CD14-positive monocyte (primary cell): ENCODE data around the gene ZNF135. TPM values are rescaled to one million over a fixed set of nuclear protein-coding genes. Genes with fewer than 3 reads are reported as not detected.

Experiments used
- DNase-seq, 3 donors: peaks; one replicate each; pipeline ENCODE4 v3.0.0-alpha.2; 2011 to 2022
- H2AFZ ChIP-seq: 2 replicates; pipeline ENCODE4 v1.6.0; 2012; ENCODE audit warnings: mild to moderate bottlenecking, low read depth, low read length, inconsistent platforms; ENCODE audit not compliant: insufficient read depth, poor library complexity, severe bottlenecking
- H3K27ac ChIP-seq, 2 donors: 1 replicate in 1 of 2; 2 replicates in 1 of 2; pipeline ENCODE4 v1.5.1; 2012 to 2013; ENCODE audit warnings: low read length in 2 of 2, control low read depth in 1 of 2, inconsistent platforms in 1 of 2, low read depth in 1 of 2, mild to moderate bottlenecking in 1 of 2
- H3K27me3 ChIP-seq, 2 donors: one replicate each; pipeline versions ENCODE4 v1.6.0 to v1.6.1; 2011 to 2013; ENCODE audit warnings: low read length in 2 of 2; ENCODE audit not compliant: control insufficient read depth in 2 of 2, insufficient read depth in 2 of 2
- H3K36me3 ChIP-seq, 2 donors: replicated peaks in 1 of 2; 1 replicate in 1 of 2; 2 replicates in 1 of 2; pipeline versions ENCODE4 v1.5.1 to v1.6.1; 2012 to 2013; ENCODE audit warnings: low read length in 2 of 2, control low read depth in 1 of 2, inconsistent platforms in 1 of 2, mild to moderate bottlenecking in 1 of 2; ENCODE audit not compliant: insufficient read depth in 2 of 2, control insufficient read depth in 1 of 2
- H3K4me1 ChIP-seq, 2 donors: 1 replicate in 1 of 2; 2 replicates in 1 of 2; pipeline versions ENCODE4 v1.5.1 to v1.6.1; 2012 to 2013; ENCODE audit warnings: low read length in 2 of 2, control low read depth in 1 of 2, inconsistent platforms in 1 of 2, mild to moderate bottlenecking in 1 of 2, moderate library complexity in 1 of 2; ENCODE audit not compliant: insufficient read depth in 2 of 2, control insufficient read depth in 1 of 2
- H3K4me2 ChIP-seq: replicated peaks from 2 replicates; pipeline ENCODE3; 2012; ENCODE audit warnings: low read length, moderate library complexity, mild to moderate bottlenecking; ENCODE audit not compliant: poor library complexity, severe bottlenecking; ENCODE audit errors: extremely low read depth
- H3K4me3 ChIP-seq, 3 experiments: fragments of 200-600 bp in 1 of 3; sonication (generic) in 1 of 3; replicated peaks in 1 of 3; 1 replicate in 2 of 3; 2 replicates in 1 of 3; pipeline ENCODE4 v1.5.1; 2011 to 2013; ENCODE audit warnings: low read length in 3 of 3, mild to moderate bottlenecking in 3 of 3, control low read depth in 2 of 3, low read depth in 2 of 3, inconsistent platforms in 1 of 3, moderate library complexity in 1 of 3
- H3K79me2 ChIP-seq: 2 replicates; pipeline ENCODE4 v1.6.0; 2012; ENCODE audit warnings: mild to moderate bottlenecking, control low read depth, inconsistent platforms, low read length, moderate library complexity; ENCODE audit not compliant: insufficient read depth
- H3K9ac ChIP-seq: 2 replicates; pipeline ENCODE4 v1.6.0; 2017; ENCODE audit warnings: low read length, mild to moderate bottlenecking; ENCODE audit not compliant: insufficient read depth, poor library complexity, severe bottlenecking
- H3K9me3 ChIP-seq, 2 donors: replicated peaks in 1 of 2; 1 replicate in 1 of 2; 2 replicates in 1 of 2; pipeline versions ENCODE4 v1.5.1 to v1.6.1; 2012 to 2013; ENCODE audit warnings: low read length in 2 of 2, control low read depth in 1 of 2; ENCODE audit not compliant: control insufficient read depth in 1 of 2, insufficient read depth in 1 of 2
- H4K20me1 ChIP-seq: 2 replicates; pipeline ENCODE4 v1.6.0; 2012; ENCODE audit warnings: mild to moderate bottlenecking, low read length, control low read depth, moderate library complexity; ENCODE audit not compliant: insufficient read depth
- H3K27ac Mint-ChIP-seq, 7 donors: one replicate each; pipeline ENCODE4 v1.8.0; 2020; ENCODE audit warnings: mild to moderate bottlenecking in 7 of 7, mixed read lengths in 7 of 7, moderate library complexity in 6 of 7, inconsistent platforms in 2 of 7
- H3K27me3 Mint-ChIP-seq, 3 donors: one replicate each; pipeline ENCODE4 v1.8.0; 2021 to 2022; ENCODE audit warnings: low read depth in 3 of 3, mild to moderate bottlenecking in 3 of 3, mixed read lengths in 3 of 3, moderate library complexity in 3 of 3, inconsistent platforms in 1 of 3
- H3K36me3 Mint-ChIP-seq, 2 donors: one replicate each; pipeline ENCODE4 v1.8.0; 2020; ENCODE audit warnings: mixed read lengths in 2 of 2, inconsistent platforms in 1 of 2, mild to moderate bottlenecking in 1 of 2
- H3K4me1 Mint-ChIP-seq: one replicate; pipeline ENCODE4 v1.8.0; 2020; ENCODE audit warnings: mild to moderate bottlenecking, mixed read lengths
- H3K4me3 Mint-ChIP-seq, 2 donors: one replicate each; pipeline ENCODE4 v1.8.0; 2020; ENCODE audit warnings: mild to moderate bottlenecking in 2 of 2, mixed read lengths in 2 of 2, moderate library complexity in 1 of 2
- H3K9me3 Mint-ChIP-seq, 7 donors: one replicate each; pipeline ENCODE4 v1.8.0; 2020 to 2022; ENCODE audit warnings: mixed read lengths in 7 of 7, mild to moderate bottlenecking in 6 of 7, moderate library complexity in 6 of 7, inconsistent platforms in 2 of 7
- CTCF ChIP-seq: fragments of 200-600 bp; IDR thresholded peaks from one replicate; pipeline ENCODE4 v1.8.0; 2022; ENCODE audit warnings: antibody characterized with exemption, mild to moderate bottlenecking
- WGBS: methylation state at CpG from one replicate; pipeline ENCODE4 v1.1.5; 2013; ENCODE audit warnings: missing lambda C conversion rate; ENCODE audit not compliant: insufficient coverage; 5-methylcytosine and 5-hydroxymethylcytosine counted together
- intact Hi-C, 2 donors: fragments of 100-400 bp; cut with micrococcal nuclease; formaldehyde crosslinking; loops; one replicate each; pipeline versions ENCODE4 v1.15.0 to v1.15.1; 2023
- polyA plus RNA-seq, 3 donors: library from polyadenylated mRNA; depleted of rRNA in 1 of 3; unstranded in 2 of 3; stranded (reverse) in 1 of 3; fragments of 300-500 nt in 2 of 3; fragments of >200 nt in 1 of 3; fragmentation: Illumina TruSeq in 2 of 3; gene quantifications; 1 replicate in 2 of 3; 2 replicates in 1 of 3; pipeline ENCODE4 v1.2.3, GENCODE V29; 2012 to 2021

The ZNF135 gene
- polyA plus RNA-seq, 3 donors = 0.32 to 0.37 TPM; not detected in 1

- Histone ChIP-seq H3K9me3 (peaks cover 88 to 94% of the 10 kb centered on the region in 2 donors), H3K4me2 (peak overlapping the region; percentile 75), H3K27ac (no peak overlapping the region), H3K27me3 (no peaks in the 10 kb centered on the region), H4K20me1 (no peaks in the 10 kb centered on the region), H3K79me2 (no peaks in the 10 kb centered on the region), H3K36me3 (no peaks in the 10 kb centered on the region), H3K4me3 (peak overlapping the region in 1 of 3 experiments; percentile 74), H3K9ac (no peak overlapping the region), H2AFZ (peak overlapping the region; percentile 80), H3K4me1 (peaks cover 5 to 13% of the 10 kb centered on the region in 2 donors)
- H3K4me1 Mint-ChIP-seq = peaks cover 12% of the 10 kb centered on the region
- H3K4me3 Mint-ChIP-seq = peak overlapping the region; percentile 80 to 82
- no peak for DNase-seq
- H3K9me3 Mint-ChIP-seq = peaks cover 55 to 93% (median 87%) of the 10 kb centered on the region in 7 donors
- H3K36me3 Mint-ChIP-seq = peaks cover 2 to 12% of the 10 kb centered on the region in 2 donors
- intact Hi-C loops = no loop called here
- H3K27me3 Mint-ChIP-seq = peaks cover 6 to 10% (median 8%) of the 10 kb centered on the region in 3 donors
- 100% methylated on average over 11 of the region's 13 CpGs for WGBS
- no peak overlapping the region for H3K27ac Mint-ChIP-seq
- TF ChIP-seq CTCF = no peak
Observed at GRCh38 chr19:58058467-58058866, 615 bp upstream of the ZNF135 start.

DNA sequence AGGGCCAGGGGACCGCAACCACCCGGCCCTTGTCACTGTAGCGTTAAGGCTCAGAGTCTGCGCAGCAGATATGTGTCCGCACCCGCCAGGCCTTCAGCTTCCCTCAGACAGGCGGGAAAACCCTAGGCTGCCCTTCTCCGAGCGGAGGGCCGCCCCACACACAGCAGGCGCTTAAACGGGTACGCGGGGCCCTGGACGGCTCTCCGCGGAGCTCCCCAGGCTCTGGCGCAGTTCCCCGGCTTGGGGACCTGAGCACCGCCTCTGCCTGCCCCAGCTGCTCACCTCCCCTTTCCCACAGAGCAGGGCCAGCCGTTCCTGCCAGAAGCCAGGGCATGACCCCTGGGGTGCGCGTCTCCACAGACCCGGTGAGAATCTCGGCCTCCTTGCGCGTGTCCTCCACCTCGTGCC is 593 bp downstream of the ZNF135 start:
- H3K9me3 ChIP-seq = peaks cover 85 to 92% of the 10 kb centered on the region in 2 donors
- H3K4me1 Mint-ChIP-seq = peaks cover 12% of the 10 kb centered on the region
- TF ChIP-seq CTCF = no peak

More for the DNA sequence above, 593 bp downstream of the ZNF135 start:
- H3K9me3 Mint-ChIP-seq = peaks cover 59 to 93% (median 89%) of the 10 kb centered on the region in 7 donors
- H2AFZ ChIP-seq = peak overlapping the region; percentile 80
- no peaks in the 10 kb centered on the region for H4K20me1 ChIP-seq
- H3K27ac ChIP-seq = no peak overlapping the region
- WGBS = 25% methylated on average over 26 of the region's 28 CpGs
- no peaks in the 10 kb centered on the region for H3K27me3 ChIP-seq
- DNase-seq = no peak
- H3K4me2 ChIP-seq = peak overlapping the region; percentile 75
- intact Hi-C loops = no loop called here
- H3K4me3 ChIP-seq = peak overlapping the region; percentile 12 to 74 (median 29)
- peaks cover 6 to 8% (median 8%) of the 10 kb centered on the region in 3 donors for H3K27me3 Mint-ChIP-seq
- no peaks in the 10 kb centered on the region for H3K79me2 ChIP-seq
- H3K36me3 Mint-ChIP-seq = peaks cover 5 to 20% of the 10 kb centered on the region in 2 donors
- H3K9ac ChIP-seq = peak overlapping the region; percentile 57
- no peaks in the 10 kb centered on the region for H3K36me3 ChIP-seq
- no peak overlapping the region for H3K27ac Mint-ChIP-seq
- H3K4me1 ChIP-seq = peaks cover 5 to 13% of the 10 kb centered on the region in 2 donors
- peak overlapping the region; percentile 80 to 82 for H3K4me3 Mint-ChIP-seq
